K562 (cell line): Measurements from ENCODE around the gene SLC35F2. TPM values are rescaled to one million over a fixed set of nuclear protein-coding genes. Genes with fewer than 3 reads are reported as not detected.

Experiments
- ATAC-seq: fragments of 200-7000 bp; cut with Tn5 transposase; 3 replicates; pipeline ENCODE4 v1.9.1; 2020; ENCODE audit warnings: moderate library complexity
- BruUV-seq: library from RNA; stranded (reverse); fragments of 400-500 nt; replicated peaks from 2 replicates; lab custom pipeline; 2021; lab: Mats Ljungman, UMichigan
- CTCF ChIA-PET: fragments of 300-600 bp; formaldehyde crosslinking; extraction: SDS; loops from one replicate; lab custom pipeline; 2021; ENCODE audit warnings: low intra/inter-chr PET ratio; lab: Yijun Ruan, JAX
- POLR2A ChIA-PET: fragments of 300-600, 350-650 bp; sonication (Branson Sonifier 250); formaldehyde crosslinking; extraction: SDS; loops from one replicate; lab custom pipeline; 2021; ENCODE audit warnings: antibody characterized with exemption, inconsistent platforms; lab: Yijun Ruan, JAX
- DNase-seq, 4 experiments: peaks; one replicate each; pipeline versions ENCODE4 v3.0.0 to v3.0.0-alpha.2; 2011 to 2018; ENCODE audit warnings: low spot score in 3 of 4, mixed read lengths in 3 of 4; ENCODE audit errors: extremely low read depth in 1 of 4
- FAIRE-seq: peaks from 2 replicates; lab custom pipeline; 2011; peaks lifted over from hg19 to GRCh38; lab: Jason Lieb, UNC
- H2AFZ ChIP-seq: 2 replicates; pipeline ENCODE4 v1.6.0; 2011; ENCODE audit warnings: low read depth, low read length, control low read depth, inconsistent platforms
- H3K27ac ChIP-seq: fragments of 200-600 bp; 3 replicates; pipeline ENCODE4 v1.8.0; 2011; ENCODE audit warnings: low read depth, mild to moderate bottlenecking, control low read depth, inconsistent platforms, low read length, moderate library complexity, mixed read lengths; ENCODE audit errors: extremely low read depth
- H3K27me3 ChIP-seq, 2 experiments: fragments of 300-600 bp in 1 of 2; 2 replicates in 1 of 2; 3 replicates in 1 of 2; pipeline versions ENCODE4 v1.6.0 to v1.8.0; 2011; ENCODE audit warnings: inconsistent platforms in 2 of 2, low read length in 2 of 2, mild to moderate bottlenecking in 1 of 2, mixed read lengths in 1 of 2, moderate library complexity in 1 of 2; ENCODE audit not compliant: control insufficient read depth in 2 of 2, insufficient read depth in 2 of 2
- H3K36me3 ChIP-seq: fragments of 300-600 bp; 3 replicates; pipeline ENCODE4 v1.8.0; 2011; ENCODE audit warnings: mild to moderate bottlenecking, low read length, inconsistent platforms; ENCODE audit not compliant: control insufficient read depth, insufficient read depth
- H3K4me1 ChIP-seq, 2 experiments: fragments of 200-600 bp in 1 of 2; replicated peaks in 1 of 2; 2 replicates in 1 of 2; 3 replicates in 1 of 2; pipeline versions ENCODE4 v1.5.1 to v1.8.0; 2011; ENCODE audit warnings: inconsistent platforms in 2 of 2, low read length in 2 of 2, mild to moderate bottlenecking in 1 of 2, mixed read lengths in 1 of 2, moderate library complexity in 1 of 2; ENCODE audit not compliant: control insufficient read depth in 2 of 2, insufficient read depth in 2 of 2
- H3K4me2 ChIP-seq: 2 replicates; pipeline ENCODE4 v1.6.1; 2011; ENCODE audit warnings: low read length, control low read depth, inconsistent platforms, mixed read lengths; ENCODE audit not compliant: insufficient read depth
- H3K4me3 ChIP-seq: fragments of 200-600 bp; sonication (generic), shearing (Covaris generic); 2 replicates; pipeline ENCODE4 v1.5.1; 2016; ENCODE audit warnings: control low read depth, inconsistent platforms
- H3K79me2 ChIP-seq: fragments of 200-600 bp; 3 replicates; pipeline ENCODE4 v1.8.0; 2011; ENCODE audit warnings: low read length, inconsistent platforms; ENCODE audit not compliant: control insufficient read depth, insufficient read depth
- H3K9ac ChIP-seq, 2 experiments: 2 replicates each; pipeline versions ENCODE4 v1.6.0 to v1.6.1; 2011; ENCODE audit warnings: low read depth in 2 of 2, low read length in 2 of 2, control low read depth in 1 of 2, inconsistent platforms in 1 of 2, mild to moderate bottlenecking in 1 of 2, mixed read lengths in 1 of 2; ENCODE audit not compliant: insufficient read depth in 1 of 2
- H3K9me1 ChIP-seq: one replicate; pipeline ENCODE4 v1.6.0; 2011; ENCODE audit warnings: inconsistent platforms, mild to moderate bottlenecking, low read length, moderate library complexity; ENCODE audit not compliant: control insufficient read depth, insufficient read depth
- H3K9me3 ChIP-seq: replicated peaks from 2 replicates; pipeline ENCODE4 v1.5.1; 2011; ENCODE audit warnings: low read depth, low read length, inconsistent platforms; ENCODE audit not compliant: control insufficient read depth, insufficient read depth
- H4K20me1 ChIP-seq: replicated peaks from 2 replicates; pipeline ENCODE4 v1.6.1; 2011; ENCODE audit warnings: low read length, inconsistent platforms, mixed read lengths; ENCODE audit not compliant: control insufficient read depth, insufficient read depth
- CC2D1A ChIP-seq: fragments of 450-650 bp; IDR thresholded peaks from 2 replicates; pipeline ENCODE4 v1.6.1; 2017; ENCODE audit warnings: mild to moderate bottlenecking
- ELF1 ChIP-seq: fragments of 200-800 bp; sonication (Bioruptor generic); IDR thresholded peaks from 2 replicates; pipeline ENCODE4 v1.6.1; 2016; ENCODE audit warnings: missing genetic modification characterization, missing compliant biosample characterization
- ETV1 ChIP-seq: fragments of 450-650 bp; conservative IDR thresholded peaks from 2 replicates; pipeline ENCODE4 v1.6.1; 2016; ENCODE audit warnings: missing genetic modification characterization, control low read depth, low read depth, missing compliant biosample characterization
- ETV6 ChIP-seq, 3 experiments: fragments of 150-350 bp in 1 of 3; sonication (generic) in 1 of 3; formaldehyde crosslinking in 1 of 3; IDR thresholded peaks; 2 replicates each; pipeline versions ENCODE4 v1.6.1 to v1.8.0; 2014 to 2022; ENCODE audit warnings: borderline replicate concordance in 2 of 3, low read depth in 2 of 3, antibody characterized with exemption in 1 of 3, low read length in 1 of 3, mild to moderate bottlenecking in 1 of 3, missing genetic modification reagents in 1 of 3
- GATA2 ChIP-seq: sonication (generic); formaldehyde crosslinking; IDR thresholded peaks from 2 replicates; pipeline ENCODE4 v1.4.0; 2020; ENCODE audit warnings: mild to moderate bottlenecking, missing genetic modification reagents
- GMEB1 ChIP-seq: fragments of 250-450 bp; sonication (Bioruptor Pico); IDR thresholded peaks from 2 replicates; pipeline ENCODE4 v1.4.0; 2020; ENCODE audit warnings: mild to moderate bottlenecking
- KDM4B ChIP-seq, 2 experiments: fragments of 450-650 bp in 1 of 2; sonication (generic) in 1 of 2; IDR thresholded peaks; 2 replicates each; pipeline ENCODE4 v1.6.1; 2016 to 2017; ENCODE audit warnings: borderline replicate concordance in 2 of 2, antibody characterized with exemption in 1 of 2, low read depth in 1 of 2, mild to moderate bottlenecking in 1 of 2
- NFRKB ChIP-seq: fragments of 450-650 bp; IDR thresholded peaks from 2 replicates; pipeline ENCODE4 v1.6.1; 2016; ENCODE audit warnings: low read depth
- SMC3 ChIP-seq: conservative IDR thresholded peaks from 2 replicates; pipeline ENCODE4 v1.6.1; 2011; ENCODE audit warnings: low read depth, low read length, improper control_type of control experiment; ENCODE audit not compliant: insufficient read depth
- SRSF1 ChIP-seq: fragments of 200-400 bp; formaldehyde crosslinking; IDR thresholded peaks from 2 replicates; pipeline ENCODE4 v1.6.1; 2017; ENCODE audit warnings: mild to moderate bottlenecking, low read depth, low read length, moderate library complexity
- ZBTB17 ChIP-seq: fragments of 450-650 bp; formaldehyde crosslinking; IDR thresholded peaks from 2 replicates; pipeline ENCODE4 v1.4.0; 2020; ENCODE audit warnings: mild to moderate bottlenecking
- ZNF134 ChIP-seq: fragments of 250-450 bp; sonication (Bioruptor Pico); conservative IDR thresholded peaks from 2 replicates; pipeline ENCODE4 v1.4.0; 2020
- ZNF311 ChIP-seq: fragments of 250-450 bp; sonication (Bioruptor Pico); IDR thresholded peaks from 2 replicates; pipeline ENCODE4 v1.4.0; 2020; ENCODE audit warnings: mild to moderate bottlenecking, moderate library complexity
- ZNF589 ChIP-seq: fragments of 200-800 bp; sonication (Bioruptor generic); IDR thresholded peaks from 2 replicates; pipeline ENCODE4 v1.6.1; 2016; ENCODE audit warnings: low read depth, missing genetic modification characterization, missing compliant biosample characterization
- WGBS: fragments of 100-300 bp; shearing (Covaris generic); methylation state at CpG from one replicate; pipeline ENCODE4 v1.1.6; 2016; ENCODE audit warnings: low coverage, mixed read lengths; ENCODE audit not compliant: insufficient coverage; ENCODE audit errors: missing lambda C conversion rate; 5-methylcytosine and 5-hydroxymethylcytosine counted together
- in situ Hi-C: fragments of 300-500 bp; cut with MboI; formaldehyde crosslinking; loops from 4 replicates; pipeline ENCODE4 v1.15.0; 2018; ENCODE audit warnings: inconsistent platforms, mixed read lengths
- intact Hi-C: fragments of 100-400 bp; cut with micrococcal nuclease; formaldehyde crosslinking; loops from 2 replicates; pipeline ENCODE4 v1.14.2; 2022
- polyA plus RNA-seq, 8 experiments: library from polyadenylated mRNA; depleted of rRNA in 4 of 8; stranded (reverse) in 5 of 8; unstranded in 3 of 8; fragments of >200 nt; fragmentation: Nextera tagmentation in 2 of 8; fragmentation: Illumina TruSeq in 1 of 8; extraction: Ambion mirVana in 2 of 8; extraction: Trizol in 1 of 8; gene quantifications; 2 replicates each; pipeline versions ENCODE4 v1.2.1 to v1.2.3, GENCODE V29; 2011 to 2014; ENCODE audit warnings: inconsistent platforms in 1 of 8, missing spikeins in 1 of 8
- total RNA-seq, 7 experiments: library from RNA; depleted of rRNA in 6 of 7; stranded (reverse); fragments of >200 nt in 6 of 7; fragmentation: Illumina TruSeq in 2 of 7; extraction: Trizol in 2 of 7; gene quantifications; 2 replicates each; pipeline versions ENCODE4 v1.2.1 to v1.2.3, GENCODE V29; 2011 to 2021; ENCODE audit warnings: low replicate concordance in 1 of 7
- TF ChIP-seq, protein P1 (sequence below), 2 experiments: fragments of 450-650 bp in 1 of 2; sonication (generic) in 1 of 2; formaldehyde crosslinking in 1 of 2; IDR thresholded peaks in 1 of 2; conservative IDR thresholded peaks in 1 of 2; 2 replicates each; pipeline versions ENCODE4 v1.6.1 to v1.8.1; 2016 to 2023; ENCODE audit warnings: mild to moderate bottlenecking in 2 of 2, moderate library complexity in 2 of 2, inconsistent platforms in 1 of 2, missing genetic modification reagents in 1 of 2
- TF ChIP-seq, protein P2 (sequence below): IDR thresholded peaks from 3 replicates; pipeline ENCODE4 v1.6.1; 2011; ENCODE audit warnings: borderline replicate concordance, mild to moderate bottlenecking, moderate library complexity; ENCODE audit not compliant: insufficient read length; ENCODE audit errors: extremely low read depth

SLC35F2 gene
- total and polyA plus RNA-seq, 9 of the 15 experiments (the other 6 are each of a cell fraction or from before 2014, with no cell fraction given): 28.6 to 63.9 (median 53.4) TPM

DNA sequence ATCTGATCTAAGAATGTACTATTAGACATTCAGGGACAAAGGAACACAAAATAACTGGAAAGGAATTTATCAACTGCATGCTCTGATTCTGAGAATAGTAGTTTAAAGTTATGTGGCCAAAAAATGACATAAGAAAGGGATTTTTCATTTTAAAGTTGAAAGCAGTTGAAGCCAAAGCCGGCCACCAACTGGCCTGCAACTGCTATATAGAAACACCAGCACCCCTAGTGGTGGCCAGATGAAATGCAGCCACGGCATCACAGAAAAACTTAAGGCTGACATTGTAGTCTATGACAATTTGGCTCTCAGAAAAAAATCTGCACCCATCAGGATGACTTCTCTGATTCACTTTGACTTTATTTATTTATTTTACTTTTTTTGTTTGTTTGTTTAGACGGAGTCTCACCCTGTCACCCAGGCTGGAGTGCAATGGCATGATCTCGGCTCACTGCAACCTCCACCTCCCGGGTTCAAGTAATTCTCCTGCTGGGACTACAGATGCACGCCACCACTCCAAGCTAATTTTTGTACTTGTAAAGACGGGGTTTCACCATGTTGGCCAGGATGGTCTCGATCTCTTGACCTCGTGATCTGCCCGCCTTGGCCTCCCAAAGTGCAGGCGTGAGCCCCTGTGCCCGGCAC, 59.2 kb downstream of the SLC35F2 start:
- no peak overlapping the region for H3K9ac ChIP-seq
- H3K4me1 ChIP-seq: no peaks in the 10 kb centered on the region
- no peaks in the 10 kb centered on the region for H3K9me1 ChIP-seq
- no TSS peak for BruUV-seq
- peaks cover 66% of the 10 kb centered on the region for H3K36me3 ChIP-seq
- ATAC-seq: peak; percentile 97
- no peaks in the 10 kb centered on the region for H3K27me3 ChIP-seq
- POLR2A ChIA-PET: no interaction called here
- no peak overlapping the region for H3K27ac ChIP-seq
- DNase-seq: peak; percentile 65 to 76 (median 68)
- in situ Hi-C loops (no loop called here), intact Hi-C loops (loop anchor here (2.0 to 10.0 kb wide), 3 partner anchors 58 to 95 kb away; partner anchors contain the start of gene SLC35F2)
- no peak overlapping the region for H2AFZ ChIP-seq
- H3K4me3 ChIP-seq: no peak overlapping the region
- H3K4me2 ChIP-seq: no peak overlapping the region
- FAIRE-seq: peak; percentile 92
- H4K20me1 ChIP-seq: no peaks in the 10 kb centered on the region
- H3K9me3 ChIP-seq: no peaks in the 10 kb centered on the region
- no peaks in the 10 kb centered on the region for H3K79me2 ChIP-seq
- CTCF ChIA-PET: interaction anchor here (0.8 kb wide), 1 partner anchor 58 kb away, joined by 3 read pairs; no protein-coding TSS in a partner anchor
- WGBS: 60% methylated on average over 9 of the region's 12 CpGs
- TF ChIP-seq ETV6 (IDR thresholded peaks at IDR 0.05; ENCODE audit: borderline replicate concordance in 1 of 2, low read depth in 2 of 2, low read length in 1 of 2): no peak
- no peak for TF ChIP-seq ETV6 (CRISPR knock-in tag; IDR thresholded peaks at IDR 0.05; ENCODE audit: borderline replicate concordance)
- TF ChIP-seq, protein P1, sequence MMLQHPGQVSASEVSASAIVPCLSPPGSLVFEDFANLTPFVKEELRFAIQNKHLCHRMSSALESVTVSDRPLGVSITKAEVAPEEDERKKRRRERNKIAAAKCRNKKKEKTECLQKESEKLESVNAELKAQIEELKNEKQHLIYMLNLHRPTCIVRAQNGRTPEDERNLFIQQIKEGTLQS (IDR thresholded peaks at IDR 0.05): no peak
- TF ChIP-seq, protein P1 (CRISPR knock-in tag; conservative IDR thresholded peaks at IDR 0.05): no peak
- TF ChIP-seq NFRKB: no peak
- TF ChIP-seq KDM4B (IDR thresholded peaks at IDR 0.05; ENCODE audit: borderline replicate concordance in 2 of 2, low read depth in 1 of 2): no peak
- TF ChIP-seq ZNF134 (CRISPR knock-in tag): 0 out of 2 replicates have a peak, but pooled peaks have one; percentile 17
- no peak for TF ChIP-seq GMEB1 (CRISPR knock-in tag)
- TF ChIP-seq SRSF1: no peak
- no peak for TF ChIP-seq ZNF311 (CRISPR knock-in tag)
- no peak for TF ChIP-seq ELF1 (tag)
- TF ChIP-seq ZBTB17 (CRISPR knock-in tag): no peak
- TF ChIP-seq ETV1: no peak
- TF ChIP-seq CC2D1A: no peak
- TF ChIP-seq, protein P2, sequence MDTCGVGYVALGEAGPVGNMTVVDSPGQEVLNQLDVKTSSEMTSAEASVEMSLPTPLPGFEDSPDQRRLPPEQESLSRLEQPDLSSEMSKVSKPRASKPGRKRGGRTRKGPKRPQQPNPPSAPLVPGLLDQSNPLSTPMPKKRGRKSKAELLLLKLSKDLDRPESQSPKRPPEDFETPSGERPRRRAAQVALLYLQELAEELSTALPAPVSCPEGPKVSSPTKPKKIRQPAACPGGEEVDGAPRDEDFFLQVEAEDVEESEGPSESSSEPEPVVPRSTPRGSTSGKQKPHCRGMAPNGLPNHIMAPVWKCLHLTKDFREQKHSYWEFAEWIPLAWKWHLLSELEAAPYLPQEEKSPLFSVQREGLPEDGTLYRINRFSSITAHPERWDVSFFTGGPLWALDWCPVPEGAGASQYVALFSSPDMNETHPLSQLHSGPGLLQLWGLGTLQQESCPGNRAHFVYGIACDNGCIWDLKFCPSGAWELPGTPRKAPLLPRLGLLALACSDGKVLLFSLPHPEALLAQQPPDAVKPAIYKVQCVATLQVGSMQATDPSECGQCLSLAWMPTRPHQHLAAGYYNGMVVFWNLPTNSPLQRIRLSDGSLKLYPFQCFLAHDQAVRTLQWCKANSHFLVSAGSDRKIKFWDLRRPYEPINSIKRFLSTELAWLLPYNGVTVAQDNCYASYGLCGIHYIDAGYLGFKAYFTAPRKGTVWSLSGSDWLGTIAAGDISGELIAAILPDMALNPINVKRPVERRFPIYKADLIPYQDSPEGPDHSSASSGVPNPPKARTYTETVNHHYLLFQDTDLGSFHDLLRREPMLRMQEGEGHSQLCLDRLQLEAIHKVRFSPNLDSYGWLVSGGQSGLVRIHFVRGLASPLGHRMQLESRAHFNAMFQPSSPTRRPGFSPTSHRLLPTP: no peak
- no peak for TF ChIP-seq GATA2 (CRISPR knock-in tag)
- 0 out of 2 replicates have a peak, but pooled peaks have one; percentile 21 for TF ChIP-seq SMC3
- no peak for TF ChIP-seq ZNF589 (CRISPR knock-in tag)
